ENCODE measurements around the gene TELO2.

Gene TELO2

DNA sequence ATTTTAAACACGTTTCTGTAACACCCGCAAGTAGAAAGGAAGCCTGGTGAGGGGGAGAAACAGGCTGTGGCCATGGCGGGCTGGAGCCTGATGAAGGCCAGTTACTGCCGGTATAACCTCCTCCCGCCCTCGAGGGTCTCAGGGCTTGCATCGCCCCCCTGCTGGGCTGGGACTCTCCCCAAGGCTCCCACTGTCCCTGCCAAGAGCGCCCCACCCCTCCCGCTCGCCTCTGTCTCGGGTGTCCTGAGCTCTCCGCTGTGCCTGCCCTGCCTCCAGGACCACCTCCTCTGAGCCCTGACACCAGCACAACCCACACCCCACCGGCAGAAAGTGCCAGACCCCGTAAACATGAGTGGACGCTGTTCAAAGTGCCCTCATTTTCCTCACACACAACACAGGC, 59.0 kb downstream of the TELO2 start:
- no peak overlapping the region for H3K27ac ChIP-seq
- TF ChIP-seq, protein P1, sequence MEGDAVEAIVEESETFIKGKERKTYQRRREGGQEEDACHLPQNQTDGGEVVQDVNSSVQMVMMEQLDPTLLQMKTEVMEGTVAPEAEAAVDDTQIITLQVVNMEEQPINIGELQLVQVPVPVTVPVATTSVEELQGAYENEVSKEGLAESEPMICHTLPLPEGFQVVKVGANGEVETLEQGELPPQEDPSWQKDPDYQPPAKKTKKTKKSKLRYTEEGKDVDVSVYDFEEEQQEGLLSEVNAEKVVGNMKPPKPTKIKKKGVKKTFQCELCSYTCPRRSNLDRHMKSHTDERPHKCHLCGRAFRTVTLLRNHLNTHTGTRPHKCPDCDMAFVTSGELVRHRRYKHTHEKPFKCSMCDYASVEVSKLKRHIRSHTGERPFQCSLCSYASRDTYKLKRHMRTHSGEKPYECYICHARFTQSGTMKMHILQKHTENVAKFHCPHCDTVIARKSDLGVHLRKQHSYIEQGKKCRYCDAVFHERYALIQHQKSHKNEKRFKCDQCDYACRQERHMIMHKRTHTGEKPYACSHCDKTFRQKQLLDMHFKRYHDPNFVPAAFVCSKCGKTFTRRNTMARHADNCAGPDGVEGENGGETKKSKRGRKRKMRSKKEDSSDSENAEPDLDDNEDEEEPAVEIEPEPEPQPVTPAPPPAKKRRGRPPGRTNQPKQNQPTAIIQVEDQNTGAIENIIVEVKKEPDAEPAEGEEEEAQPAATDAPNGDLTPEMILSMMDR (conservative IDR thresholded peaks at IDR 0.05), result no peak

GRCh38 chr16:1553946-1554825, 61.0 kb downstream of the TELO2 start:
- H3K27ac ChIP-seq, result no peak overlapping the region
- TF ChIP-seq, protein P1 (conservative IDR thresholded peaks at IDR 0.05), result no peak

DNA sequence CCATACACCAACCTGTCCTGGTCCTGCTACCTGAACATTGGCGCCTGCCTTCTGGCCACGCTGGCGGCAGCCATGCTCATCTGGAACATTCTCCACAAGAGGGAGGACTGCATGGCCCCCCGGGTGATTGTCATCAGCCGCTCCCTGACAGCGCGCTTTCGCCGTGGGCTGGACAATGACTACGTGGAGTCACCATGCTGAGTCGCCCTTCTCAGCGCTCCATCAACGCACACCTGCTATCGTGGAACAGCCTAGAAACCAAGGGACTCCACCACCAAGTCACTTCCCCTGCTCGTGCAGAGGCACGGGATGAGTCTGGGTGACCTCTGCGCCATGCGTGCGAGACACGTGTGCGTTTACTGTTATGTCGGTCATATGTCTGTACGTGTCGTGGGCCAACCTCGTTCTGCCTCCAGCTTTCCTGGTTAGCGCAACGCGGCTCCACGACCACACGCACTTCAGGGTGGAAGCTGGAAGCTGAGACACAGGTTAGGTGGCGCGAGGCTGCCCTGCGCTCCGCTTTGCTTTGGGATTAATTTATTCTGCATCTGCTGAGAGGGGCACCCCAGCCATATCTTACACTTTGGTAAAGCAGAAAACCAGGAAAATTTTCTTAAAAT, 61.8 kb downstream of the TELO2 start:
- H3K27ac ChIP-seq, result no peak overlapping the region
- TF ChIP-seq, protein P1 (conservative IDR thresholded peaks at IDR 0.05), result no peak

DNA sequence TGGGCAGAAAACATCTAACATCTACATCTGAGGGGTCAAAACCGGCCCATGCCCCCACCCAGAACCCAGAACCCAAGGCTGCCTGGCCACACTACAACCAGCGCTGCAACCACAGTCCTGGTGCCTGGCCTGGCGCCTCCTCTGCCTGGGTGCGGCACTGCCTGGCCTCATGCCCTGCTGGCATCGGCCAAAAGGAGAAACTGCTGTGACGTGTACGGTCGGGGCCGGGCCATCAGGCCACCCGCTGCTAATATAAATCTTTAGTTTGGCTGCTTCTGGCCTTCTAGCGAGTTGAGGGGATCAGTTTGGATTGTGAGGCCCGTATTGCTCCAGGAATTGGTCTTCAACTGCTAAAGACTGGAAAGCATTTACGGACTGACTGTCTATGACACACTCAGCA, 63.1 kb downstream of the TELO2 start:
- no peak overlapping the region for H3K27ac ChIP-seq
- TF ChIP-seq, protein P1 (conservative IDR thresholded peaks at IDR 0.05), result no peak

DNA sequence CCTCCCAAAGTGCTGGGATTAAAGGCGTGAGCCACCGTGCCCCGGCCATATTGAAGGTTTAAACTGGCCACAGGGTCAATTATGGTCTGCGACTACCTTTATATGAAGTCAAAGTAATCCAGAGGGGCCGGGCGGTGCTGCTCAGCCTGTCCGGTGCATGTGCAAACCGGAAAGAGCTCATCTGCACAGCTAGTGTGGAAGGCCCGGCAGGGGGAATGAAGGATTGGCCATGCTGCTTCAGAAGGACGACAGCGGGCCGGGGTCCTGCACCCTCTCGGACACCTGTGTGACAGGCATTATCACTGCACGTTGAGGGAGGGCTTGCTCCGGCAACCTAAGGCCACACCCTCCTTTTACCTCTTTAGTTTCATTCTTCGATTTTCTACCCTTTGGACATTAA, 63.9 kb downstream of the TELO2 start:
- TF ChIP-seq, protein P1 (conservative IDR thresholded peaks at IDR 0.05), result no peak

GRCh38 chr16:1557576-1557975, 64.4 kb downstream of the TELO2 start:
- TF ChIP-seq, protein P1 (conservative IDR thresholded peaks at IDR 0.05), result no peak
- no peak overlapping the region for H3K27ac ChIP-seq

More for the DNA sequence above, 63.9 kb downstream of the TELO2 start:
- H3K27ac ChIP-seq, result no peak overlapping the region

DNA sequence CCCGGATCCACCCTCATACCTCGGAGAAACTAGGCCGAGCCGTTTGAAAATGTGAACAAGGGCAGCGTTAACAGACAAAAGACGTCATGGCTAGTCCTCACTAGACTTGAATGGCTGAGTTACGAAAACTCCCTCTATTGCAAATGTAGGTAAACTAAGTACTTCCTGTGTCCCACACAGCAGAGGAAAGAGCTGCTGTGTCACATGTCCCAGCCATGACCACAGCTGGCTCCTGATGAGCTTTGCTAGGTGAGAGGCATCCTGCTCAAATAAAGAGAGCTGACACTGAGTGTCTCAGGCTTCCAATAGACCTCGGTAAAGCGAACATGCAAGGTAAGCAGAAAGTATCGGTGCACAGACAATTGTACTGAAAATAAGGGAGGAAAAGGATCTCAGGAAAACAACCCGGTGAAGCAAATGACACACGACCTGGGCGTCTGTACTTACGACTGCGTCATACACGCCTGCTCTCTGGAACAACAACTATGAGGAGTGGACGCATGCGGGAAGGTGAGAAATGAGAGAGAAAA, 66.4 kb downstream of the TELO2 start:
- H3K27ac ChIP-seq, result no peak overlapping the region

More for the DNA sequence above, 66.4 kb downstream of the TELO2 start:
- TF ChIP-seq, protein P1 (conservative IDR thresholded peaks at IDR 0.05), result no peak
